H1 (cell line): ENCODE measurements around the gene IFI16. TPM values are rescaled to one million over a fixed set of nuclear protein-coding genes. Genes with fewer than 3 reads are reported as not detected.

ENCODE experiments used
- ASH2L ChIP-seq: fragments of 200-600, 300-600 bp; sonication (generic); IDR thresholded peaks from one replicate; pipeline ENCODE4 v1.7.1; 2017; ENCODE audit warnings: low read length
- BRCA1 ChIP-seq: IDR thresholded peaks from 2 replicates; pipeline ENCODE4 v1.6.1; 2012; ENCODE audit warnings: low read depth, low read length, improper control_type of control experiment
- EGR1 ChIP-seq: IDR thresholded peaks from 2 replicates; pipeline ENCODE4 v1.6.1; 2011; ENCODE audit warnings: low read depth, low read length, borderline replicate concordance
- EZH2 ChIP-seq: fragments of 200-600 bp; sonication (generic); IDR thresholded peaks from 2 replicates; pipeline ENCODE4 v1.7.1; 2012; ENCODE audit warnings: low read depth, mild to moderate bottlenecking, moderate library complexity, low read length, inconsistent platforms; ENCODE audit not compliant: severe bottlenecking
- POLR2AphosphoS5 ChIP-seq: IDR thresholded peaks from 2 replicates; pipeline ENCODE4 v1.6.1; 2011; ENCODE audit warnings: low read depth, low read length
- SIRT6 ChIP-seq: IDR thresholded peaks from one replicate; pipeline ENCODE4 v1.7.1; 2012; ENCODE audit warnings: low read length, inconsistent platforms
- SIX5 ChIP-seq: IDR thresholded peaks from 2 replicates; pipeline ENCODE4 v1.6.1; 2011; ENCODE audit warnings: mild to moderate bottlenecking, low read depth, low read length
- SUZ12 ChIP-seq: fragments of 200-600 bp; sonication (generic); IDR thresholded peaks from 2 replicates; pipeline ENCODE4 v1.6.1; 2012; ENCODE audit warnings: mild to moderate bottlenecking, inconsistent platforms, low read length, moderate library complexity, mixed read lengths
- TAF7 ChIP-seq: optimal IDR thresholded peaks from 2 replicates; pipeline ENCODE3; 2011; ENCODE audit warnings: low read depth, mild to moderate bottlenecking, inconsistent platforms, low read length, moderate library complexity, borderline replicate concordance
- TEAD4 ChIP-seq: IDR thresholded peaks from 2 replicates; pipeline ENCODE4 v1.6.1; 2012; ENCODE audit warnings: low read depth, low read length, inconsistent platforms, mixed read lengths
- YY1 ChIP-seq: IDR thresholded peaks from 2 replicates; pipeline ENCODE4 v1.6.1; 2011; ENCODE audit warnings: low read depth, mild to moderate bottlenecking, low read length
- polyA plus RNA-seq, 7 experiments: library from polyadenylated mRNA; depleted of rRNA in 3 of 7; stranded (reverse) in 5 of 7; unstranded in 2 of 7; fragments of >200 nt in 5 of 7; fragments of 200-250 nt in 2 of 7; gene quantifications; 1 replicate in 5 of 7; 2 replicates in 1 of 7; 4 replicates in 1 of 7; pipeline versions ENCODE4 v1.2.1 to v1.2.3, GENCODE V29; 2011 to 2013; ENCODE audit warnings: missing spikeins in 2 of 7, mixed read lengths in 2 of 7
- total RNA-seq: library from RNA; stranded (reverse); fragmentation: NEBNext Ultra II Directional; extraction: Animal tissue kit (Norgen Biotek cat#: 25700); gene quantifications from 2 replicates; pipeline ENCODE4 v1.2.1, GENCODE V29; 2021
- TF ChIP-seq, protein P1 (sequence below): fragments of 300-600 bp; sonication (generic); IDR thresholded peaks from 2 replicates; pipeline ENCODE4 v1.7.1; 2012; ENCODE audit warnings: low read length, moderate library complexity, mild to moderate bottlenecking, inconsistent platforms; ENCODE audit not compliant: insufficient replicate concordance
- TF ChIP-seq, protein P2 (sequence below): IDR thresholded peaks from 2 replicates; pipeline ENCODE4 v1.6.1; 2012; ENCODE audit warnings: inconsistent platforms

IFI16 gene
- total and polyA plus RNA-seq, 2 of the 8 experiments (the other 6 are each of a cell fraction or from before 2014, with no cell fraction given): 0.63 to 0.74 TPM

DNA sequence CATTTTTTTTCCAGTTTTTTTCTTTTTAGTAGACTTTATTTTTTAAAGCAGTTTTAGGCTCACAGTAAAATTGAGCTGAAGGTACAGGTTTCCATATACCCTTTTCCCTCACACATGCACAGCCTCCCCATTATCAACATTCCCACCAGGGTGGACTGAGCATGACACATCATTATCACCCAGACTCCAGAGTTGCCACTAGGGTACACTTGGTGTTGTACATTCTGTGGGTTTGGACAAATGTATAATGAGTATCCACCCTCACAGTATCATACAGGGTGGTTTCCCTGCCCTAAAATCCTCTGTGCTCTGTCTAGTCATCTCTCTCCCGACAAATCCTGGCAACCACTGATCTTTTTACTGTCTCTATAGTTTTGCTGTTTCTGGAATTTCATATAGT is 69.8 kb downstream of the IFI16 start (continued):
- TF ChIP-seq, protein P1, sequence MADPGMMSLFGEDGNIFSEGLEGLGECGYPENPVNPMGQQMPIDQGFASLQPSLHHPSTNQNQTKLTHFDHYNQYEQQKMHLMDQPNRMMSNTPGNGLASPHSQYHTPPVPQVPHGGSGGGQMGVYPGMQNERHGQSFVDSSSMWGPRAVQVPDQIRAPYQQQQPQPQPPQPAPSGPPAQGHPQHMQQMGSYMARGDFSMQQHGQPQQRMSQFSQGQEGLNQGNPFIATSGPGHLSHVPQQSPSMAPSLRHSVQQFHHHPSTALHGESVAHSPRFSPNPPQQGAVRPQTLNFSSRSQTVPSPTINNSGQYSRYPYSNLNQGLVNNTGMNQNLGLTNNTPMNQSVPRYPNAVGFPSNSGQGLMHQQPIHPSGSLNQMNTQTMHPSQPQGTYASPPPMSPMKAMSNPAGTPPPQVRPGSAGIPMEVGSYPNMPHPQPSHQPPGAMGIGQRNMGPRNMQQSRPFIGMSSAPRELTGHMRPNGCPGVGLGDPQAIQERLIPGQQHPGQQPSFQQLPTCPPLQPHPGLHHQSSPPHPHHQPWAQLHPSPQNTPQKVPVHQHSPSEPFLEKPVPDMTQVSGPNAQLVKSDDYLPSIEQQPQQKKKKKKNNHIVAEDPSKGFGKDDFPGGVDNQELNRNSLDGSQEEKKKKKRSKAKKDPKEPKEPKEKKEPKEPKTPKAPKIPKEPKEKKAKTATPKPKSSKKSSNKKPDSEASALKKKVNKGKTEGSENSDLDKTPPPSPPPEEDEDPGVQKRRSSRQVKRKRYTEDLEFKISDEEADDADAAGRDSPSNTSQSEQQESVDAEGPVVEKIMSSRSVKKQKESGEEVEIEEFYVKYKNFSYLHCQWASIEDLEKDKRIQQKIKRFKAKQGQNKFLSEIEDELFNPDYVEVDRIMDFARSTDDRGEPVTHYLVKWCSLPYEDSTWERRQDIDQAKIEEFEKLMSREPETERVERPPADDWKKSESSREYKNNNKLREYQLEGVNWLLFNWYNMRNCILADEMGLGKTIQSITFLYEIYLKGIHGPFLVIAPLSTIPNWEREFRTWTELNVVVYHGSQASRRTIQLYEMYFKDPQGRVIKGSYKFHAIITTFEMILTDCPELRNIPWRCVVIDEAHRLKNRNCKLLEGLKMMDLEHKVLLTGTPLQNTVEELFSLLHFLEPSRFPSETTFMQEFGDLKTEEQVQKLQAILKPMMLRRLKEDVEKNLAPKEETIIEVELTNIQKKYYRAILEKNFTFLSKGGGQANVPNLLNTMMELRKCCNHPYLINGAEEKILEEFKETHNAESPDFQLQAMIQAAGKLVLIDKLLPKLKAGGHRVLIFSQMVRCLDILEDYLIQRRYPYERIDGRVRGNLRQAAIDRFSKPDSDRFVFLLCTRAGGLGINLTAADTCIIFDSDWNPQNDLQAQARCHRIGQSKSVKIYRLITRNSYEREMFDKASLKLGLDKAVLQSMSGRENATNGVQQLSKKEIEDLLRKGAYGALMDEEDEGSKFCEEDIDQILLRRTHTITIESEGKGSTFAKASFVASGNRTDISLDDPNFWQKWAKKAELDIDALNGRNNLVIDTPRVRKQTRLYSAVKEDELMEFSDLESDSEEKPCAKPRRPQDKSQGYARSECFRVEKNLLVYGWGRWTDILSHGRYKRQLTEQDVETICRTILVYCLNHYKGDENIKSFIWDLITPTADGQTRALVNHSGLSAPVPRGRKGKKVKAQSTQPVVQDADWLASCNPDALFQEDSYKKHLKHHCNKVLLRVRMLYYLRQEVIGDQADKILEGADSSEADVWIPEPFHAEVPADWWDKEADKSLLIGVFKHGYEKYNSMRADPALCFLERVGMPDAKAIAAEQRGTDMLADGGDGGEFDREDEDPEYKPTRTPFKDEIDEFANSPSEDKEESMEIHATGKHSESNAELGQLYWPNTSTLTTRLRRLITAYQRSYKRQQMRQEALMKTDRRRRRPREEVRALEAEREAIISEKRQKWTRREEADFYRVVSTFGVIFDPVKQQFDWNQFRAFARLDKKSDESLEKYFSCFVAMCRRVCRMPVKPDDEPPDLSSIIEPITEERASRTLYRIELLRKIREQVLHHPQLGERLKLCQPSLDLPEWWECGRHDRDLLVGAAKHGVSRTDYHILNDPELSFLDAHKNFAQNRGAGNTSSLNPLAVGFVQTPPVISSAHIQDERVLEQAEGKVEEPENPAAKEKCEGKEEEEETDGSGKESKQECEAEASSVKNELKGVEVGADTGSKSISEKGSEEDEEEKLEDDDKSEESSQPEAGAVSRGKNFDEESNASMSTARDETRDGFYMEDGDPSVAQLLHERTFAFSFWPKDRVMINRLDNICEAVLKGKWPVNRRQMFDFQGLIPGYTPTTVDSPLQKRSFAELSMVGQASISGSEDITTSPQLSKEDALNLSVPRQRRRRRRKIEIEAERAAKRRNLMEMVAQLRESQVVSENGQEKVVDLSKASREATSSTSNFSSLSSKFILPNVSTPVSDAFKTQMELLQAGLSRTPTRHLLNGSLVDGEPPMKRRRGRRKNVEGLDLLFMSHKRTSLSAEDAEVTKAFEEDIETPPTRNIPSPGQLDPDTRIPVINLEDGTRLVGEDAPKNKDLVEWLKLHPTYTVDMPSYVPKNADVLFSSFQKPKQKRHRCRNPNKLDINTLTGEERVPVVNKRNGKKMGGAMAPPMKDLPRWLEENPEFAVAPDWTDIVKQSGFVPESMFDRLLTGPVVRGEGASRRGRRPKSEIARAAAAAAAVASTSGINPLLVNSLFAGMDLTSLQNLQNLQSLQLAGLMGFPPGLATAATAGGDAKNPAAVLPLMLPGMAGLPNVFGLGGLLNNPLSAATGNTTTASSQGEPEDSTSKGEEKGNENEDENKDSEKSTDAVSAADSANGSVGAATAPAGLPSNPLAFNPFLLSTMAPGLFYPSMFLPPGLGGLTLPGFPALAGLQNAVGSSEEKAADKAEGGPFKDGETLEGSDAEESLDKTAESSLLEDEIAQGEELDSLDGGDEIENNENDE: no peak
- TF ChIP-seq SIX5 (no peak), ASH2L (no peak), BRCA1 (no peak), SUZ12 (no peak), TAF7 (no peak), EGR1 (no peak), YY1 (no peak), POLR2AphosphoS5 (no peak), TEAD4 (no peak), EZH2 (no peak), SIRT6 (no peak)
- TF ChIP-seq, protein P2, sequence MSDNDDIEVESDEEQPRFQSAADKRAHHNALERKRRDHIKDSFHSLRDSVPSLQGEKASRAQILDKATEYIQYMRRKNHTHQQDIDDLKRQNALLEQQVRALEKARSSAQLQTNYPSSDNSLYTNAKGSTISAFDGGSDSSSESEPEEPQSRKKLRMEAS: no peak
